ENCODE data around the gene STK40. TPM values are rescaled to one million over a fixed set of nuclear protein-coding genes. Genes with fewer than 3 reads are reported as not detected.

Gene STK40
- total RNA-seq, 1 donor from 2014 or later = 52.9 TPM

DNA sequence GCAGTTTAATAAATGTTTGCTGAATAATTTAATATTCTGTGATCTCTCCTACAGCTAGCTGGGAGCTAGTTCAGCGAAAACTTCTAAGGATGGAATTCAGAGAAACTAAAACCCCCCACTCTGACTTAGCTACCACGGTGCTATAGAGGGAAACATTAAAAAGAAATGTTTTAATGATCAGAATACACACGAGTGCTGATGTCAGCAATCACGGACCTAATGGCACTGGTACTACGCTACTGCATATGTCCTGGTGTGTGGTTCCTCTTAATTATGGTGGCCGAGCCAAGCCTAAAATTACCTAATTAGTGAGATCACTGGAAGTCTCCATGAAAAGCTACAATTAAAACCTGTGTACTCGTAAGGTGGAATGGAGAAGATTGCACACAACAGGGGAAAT lies 35.9 kb upstream of the STK40 start:
- TF ChIP-seq, protein P1, sequence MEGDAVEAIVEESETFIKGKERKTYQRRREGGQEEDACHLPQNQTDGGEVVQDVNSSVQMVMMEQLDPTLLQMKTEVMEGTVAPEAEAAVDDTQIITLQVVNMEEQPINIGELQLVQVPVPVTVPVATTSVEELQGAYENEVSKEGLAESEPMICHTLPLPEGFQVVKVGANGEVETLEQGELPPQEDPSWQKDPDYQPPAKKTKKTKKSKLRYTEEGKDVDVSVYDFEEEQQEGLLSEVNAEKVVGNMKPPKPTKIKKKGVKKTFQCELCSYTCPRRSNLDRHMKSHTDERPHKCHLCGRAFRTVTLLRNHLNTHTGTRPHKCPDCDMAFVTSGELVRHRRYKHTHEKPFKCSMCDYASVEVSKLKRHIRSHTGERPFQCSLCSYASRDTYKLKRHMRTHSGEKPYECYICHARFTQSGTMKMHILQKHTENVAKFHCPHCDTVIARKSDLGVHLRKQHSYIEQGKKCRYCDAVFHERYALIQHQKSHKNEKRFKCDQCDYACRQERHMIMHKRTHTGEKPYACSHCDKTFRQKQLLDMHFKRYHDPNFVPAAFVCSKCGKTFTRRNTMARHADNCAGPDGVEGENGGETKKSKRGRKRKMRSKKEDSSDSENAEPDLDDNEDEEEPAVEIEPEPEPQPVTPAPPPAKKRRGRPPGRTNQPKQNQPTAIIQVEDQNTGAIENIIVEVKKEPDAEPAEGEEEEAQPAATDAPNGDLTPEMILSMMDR (IDR thresholded peaks at IDR 0.05; ENCODE audit: partially characterized antibody, unreplicated experiment) = no peak
- Mint-ChIP-seq H3K27ac (ENCODE audit: unreplicated experiment) (no peak overlapping the region), H3K4me1 (ENCODE audit: low read depth, unreplicated experiment) (peaks cover 3% of the 10 kb centered on the region), H3K9me3 (ENCODE audit: unreplicated experiment) (no peaks in the 10 kb centered on the region), H3K4me3 (ENCODE audit: unreplicated experiment) (no peak overlapping the region), H3K36me3 (ENCODE audit: unreplicated experiment) (no peaks in the 10 kb centered on the region), H3K27me3 (ENCODE audit: unreplicated experiment) (no peaks in the 10 kb centered on the region)
- no peak for DNase-seq

DNA sequence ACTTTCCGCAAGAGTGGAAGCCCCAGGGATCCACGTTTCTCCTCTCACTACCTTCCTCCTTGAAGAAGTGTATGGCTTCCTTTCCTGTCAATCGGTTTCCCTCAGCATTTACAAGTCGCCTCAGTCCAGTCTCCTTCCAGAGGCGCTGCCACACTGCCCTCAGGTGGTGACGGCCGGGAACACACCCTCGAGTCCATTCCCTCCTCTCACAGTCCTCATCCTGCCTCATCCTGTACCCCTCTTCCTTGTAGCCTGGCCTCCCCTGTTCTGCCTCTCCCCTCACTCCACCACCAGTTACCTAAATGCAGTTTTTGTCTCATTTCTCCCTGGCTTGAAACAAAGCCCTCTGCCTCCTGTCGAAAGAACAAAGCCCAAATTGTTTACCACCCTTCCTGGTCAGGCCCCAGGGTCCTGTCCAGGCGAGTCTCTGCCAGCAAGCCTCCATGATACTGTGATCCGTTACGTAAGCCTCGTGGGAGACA lies 35.2 kb upstream of the STK40 start:
- no peaks in the 10 kb centered on the region for H3K36me3 Mint-ChIP-seq (ENCODE audit: unreplicated experiment)
- TF ChIP-seq, protein P1 (IDR thresholded peaks at IDR 0.05; ENCODE audit: partially characterized antibody, unreplicated experiment) = peak; percentile 89
- H3K27ac Mint-ChIP-seq (ENCODE audit: unreplicated experiment) = no peak overlapping the region
- peak; percentile 94 for DNase-seq
- peaks cover 3% of the 10 kb centered on the region for H3K4me1 Mint-ChIP-seq (ENCODE audit: low read depth, unreplicated experiment)
- H3K27me3 Mint-ChIP-seq (ENCODE audit: unreplicated experiment) = no peaks in the 10 kb centered on the region
- no peaks in the 10 kb centered on the region for H3K9me3 Mint-ChIP-seq (ENCODE audit: unreplicated experiment)
- H3K4me3 Mint-ChIP-seq (ENCODE audit: unreplicated experiment) = peak overlapping the region; percentile 31

DNA sequence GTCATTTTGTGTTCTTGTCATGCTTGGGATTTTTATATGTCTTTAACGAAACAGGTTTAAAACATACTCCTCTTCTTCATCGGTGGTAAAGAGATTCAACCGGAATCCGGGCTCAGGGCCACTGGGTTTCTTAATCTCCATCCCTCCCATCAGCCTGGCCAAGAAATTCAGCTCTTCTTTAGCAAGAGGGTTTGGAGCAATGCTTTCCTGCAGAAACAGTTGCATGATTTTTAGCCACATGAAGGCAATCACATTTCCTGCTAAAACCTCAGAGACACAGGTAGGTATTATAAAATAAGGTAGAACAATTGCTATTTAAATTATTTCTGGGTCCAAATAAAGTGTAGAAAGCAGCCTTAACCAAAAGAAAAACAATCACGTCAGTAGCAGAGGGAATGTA lies 34.7 kb upstream of the STK40 start:
- no peaks in the 10 kb centered on the region for H3K9me3 Mint-ChIP-seq (ENCODE audit: unreplicated experiment)
- no peaks in the 10 kb centered on the region for H3K27me3 Mint-ChIP-seq (ENCODE audit: unreplicated experiment)
- H3K4me1 Mint-ChIP-seq (ENCODE audit: low read depth, unreplicated experiment) = peaks cover 3% of the 10 kb centered on the region
- TF ChIP-seq, protein P1 (IDR thresholded peaks at IDR 0.05; ENCODE audit: partially characterized antibody, unreplicated experiment) = no peak
- no peak for DNase-seq
- H3K27ac Mint-ChIP-seq (ENCODE audit: unreplicated experiment) = no peak overlapping the region
- H3K4me3 Mint-ChIP-seq (ENCODE audit: unreplicated experiment) = no peak overlapping the region
- no peaks in the 10 kb centered on the region for H3K36me3 Mint-ChIP-seq (ENCODE audit: unreplicated experiment)

DNA sequence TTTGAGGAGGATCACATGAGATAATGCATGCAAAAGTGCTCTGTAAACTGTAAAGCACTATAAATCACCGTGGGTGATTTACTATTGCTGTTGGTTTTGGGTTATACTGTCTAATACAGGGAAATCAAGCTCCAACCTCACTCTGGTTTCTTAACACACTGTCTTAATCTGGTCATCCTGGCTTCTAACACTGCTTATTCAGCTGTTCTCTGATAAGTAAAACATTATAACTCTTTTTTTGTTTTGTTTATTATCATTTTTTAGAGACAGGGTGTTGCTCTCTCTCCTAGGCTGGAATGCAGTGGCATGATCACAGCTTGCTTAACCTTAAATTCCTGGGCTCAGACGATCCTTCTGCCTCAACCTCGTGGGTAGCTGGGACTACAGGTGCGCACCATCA lies 33.8 kb upstream of the STK40 start:
- H3K4me3 Mint-ChIP-seq (ENCODE audit: unreplicated experiment) = no peak overlapping the region
- H3K4me1 Mint-ChIP-seq (ENCODE audit: low read depth, unreplicated experiment) = peaks cover 3% of the 10 kb centered on the region
- TF ChIP-seq, protein P1 (IDR thresholded peaks at IDR 0.05; ENCODE audit: partially characterized antibody, unreplicated experiment) = no peak
- no peaks in the 10 kb centered on the region for H3K9me3 Mint-ChIP-seq (ENCODE audit: unreplicated experiment)
- no peaks in the 10 kb centered on the region for H3K36me3 Mint-ChIP-seq (ENCODE audit: unreplicated experiment)
- H3K27me3 Mint-ChIP-seq (ENCODE audit: unreplicated experiment) = no peaks in the 10 kb centered on the region
- no peak for DNase-seq
- no peak overlapping the region for H3K27ac Mint-ChIP-seq (ENCODE audit: unreplicated experiment)

DNA sequence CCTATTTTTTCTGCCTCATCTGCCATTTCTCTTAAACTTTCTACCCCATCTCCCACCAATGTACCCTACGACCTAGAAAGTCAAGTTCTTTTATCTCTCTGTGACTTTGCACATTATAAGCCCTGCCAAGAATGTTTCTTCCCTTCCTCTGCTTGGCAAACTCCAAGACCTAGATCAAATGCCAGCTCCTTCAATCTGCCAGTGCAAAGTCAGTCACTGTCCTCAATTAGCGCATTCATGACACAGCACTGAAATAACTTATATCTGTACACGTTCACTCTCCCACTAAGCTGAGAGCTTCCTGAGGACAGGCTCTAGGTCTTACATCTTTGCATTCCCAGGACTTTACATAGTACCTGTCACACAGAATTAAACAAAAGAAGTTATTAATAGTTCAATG lies 33.4 kb upstream of the STK40 start:
- Mint-ChIP-seq H3K4me1 (ENCODE audit: low read depth, unreplicated experiment) (peaks cover 3% of the 10 kb centered on the region), H3K4me3 (ENCODE audit: unreplicated experiment) (no peak overlapping the region), H3K27me3 (ENCODE audit: unreplicated experiment) (no peaks in the 10 kb centered on the region), H3K27ac (ENCODE audit: unreplicated experiment) (no peak overlapping the region), H3K36me3 (ENCODE audit: unreplicated experiment) (no peaks in the 10 kb centered on the region), H3K9me3 (ENCODE audit: unreplicated experiment) (no peaks in the 10 kb centered on the region)
- DNase-seq = no peak
- TF ChIP-seq, protein P1 (IDR thresholded peaks at IDR 0.05; ENCODE audit: partially characterized antibody, unreplicated experiment) = no peak

Data from glutamatergic neuron (in vitro differentiated cells).